Measurements from ENCODE around the gene RNF135.
"Not testable (repeated sequence)": the region's sequence is repeated elsewhere in the genome, so short reads cannot be mapped to it uniquely, and the experiment has no call there.

Gene RNF135

GRCh38 chr17:30929861-30930260 lies 41.0 kb upstream of the RNF135 start:
- not testable (repeated sequence) for H2BK12ac ChIP-seq (ENCODE audit: low read length); H3K14ac ChIP-seq (ENCODE audit: low read length); H4K12ac ChIP-seq (ENCODE audit: low read depth, low read length); H3K79me1 ChIP-seq (ENCODE audit: low read length); H3K4me3 ChIP-seq (ENCODE audit: low read depth, low read length); H3K9ac ChIP-seq (ENCODE audit: low read length); H2BK5ac ChIP-seq (ENCODE audit: low read depth, low read length, poor library complexity); H3K36me3 ChIP-seq (ENCODE audit: control insufficient read depth in 1 of 2, insufficient read depth in 2 of 2, low read length in 2 of 2); H3K27me3 ChIP-seq (ENCODE audit: insufficient read depth, low read length); H3K23ac ChIP-seq (ENCODE audit: low read length); H3K4ac ChIP-seq (ENCODE audit: low read depth, low read length); H3K18ac ChIP-seq (ENCODE audit: low read length); H3K4me1 ChIP-seq (ENCODE audit: control insufficient read depth in 1 of 2, insufficient read depth in 2 of 2, low read length in 2 of 2); H2AFZ ChIP-seq (ENCODE audit: insufficient read depth, low read length, poor library complexity); H3K27ac ChIP-seq (ENCODE audit: low read depth, low read length); DNase-seq; H2BK120ac ChIP-seq (ENCODE audit: insufficient read depth, low read length, poor library complexity); H2AK5ac ChIP-seq (ENCODE audit: low read length); H3K4me2 ChIP-seq (ENCODE audit: low read length); H4K8ac ChIP-seq (ENCODE audit: low read depth, low read length); H4K91ac ChIP-seq (ENCODE audit: low read depth, low read length); H3K9me3 ChIP-seq (ENCODE audit: insufficient read depth, low read depth, low read length); H3K79me2 ChIP-seq (ENCODE audit: control insufficient read depth, insufficient read depth, low read length, poor library complexity)
- no CpG with 5 or more reads among the region's 3 CpGs for WGBS (ENCODE audit: extremely low coverage, insufficient coverage, insufficient read length)

DNA sequence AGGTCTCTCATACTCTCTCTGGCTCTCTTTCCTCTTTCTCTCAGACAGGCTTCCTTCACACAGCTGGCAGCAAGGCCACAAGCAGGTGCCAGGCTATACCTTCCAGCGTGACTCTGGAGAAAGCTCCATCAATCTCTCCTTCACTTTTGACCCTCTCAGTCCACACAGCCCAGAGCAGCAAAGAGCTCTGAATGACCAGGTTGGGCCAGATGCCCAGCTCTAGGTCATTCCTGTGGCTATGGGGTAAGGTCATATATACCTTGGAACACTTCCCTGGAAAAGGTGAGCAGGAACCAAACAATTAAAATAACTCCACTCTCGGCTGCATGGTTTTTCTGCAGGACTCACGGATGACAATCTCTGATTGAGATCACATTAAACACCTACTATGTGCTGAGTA lies 40.3 kb upstream of the RNF135 start:
- Histone ChIP-seq H3K36me3 (ENCODE audit: control insufficient read depth in 1 of 2, insufficient read depth in 2 of 2, low read length in 2 of 2) (peaks cover 0 to under 1% of the 10 kb centered on the region in 2 experiments), H3K27ac (ENCODE audit: low read depth, low read length) (no peak overlapping the region), H3K9me3 (ENCODE audit: insufficient read depth, low read depth, low read length) (no peaks in the 10 kb centered on the region), H3K79me2 (ENCODE audit: control insufficient read depth, insufficient read depth, low read length, poor library complexity) (no peaks in the 10 kb centered on the region), H2BK12ac (ENCODE audit: low read length) (no peak overlapping the region), H3K79me1 (ENCODE audit: low read length) (no peaks in the 10 kb centered on the region), H2AFZ (ENCODE audit: insufficient read depth, low read length, poor library complexity) (no peak overlapping the region), H3K18ac (ENCODE audit: low read length) (no peak overlapping the region), H3K4ac (ENCODE audit: low read depth, low read length) (no peak overlapping the region), H3K27me3 (ENCODE audit: insufficient read depth, low read length) (no peaks in the 10 kb centered on the region), H3K4me2 (ENCODE audit: low read length) (no peak overlapping the region), H2AK5ac (ENCODE audit: low read length) (no peak overlapping the region), H2BK5ac (ENCODE audit: low read depth, low read length, poor library complexity) (no peak overlapping the region), H3K23ac (ENCODE audit: low read length) (no peak overlapping the region), H4K12ac (ENCODE audit: low read depth, low read length) (no peak overlapping the region), H3K14ac (ENCODE audit: low read length) (no peak overlapping the region), H3K4me3 (ENCODE audit: low read depth, low read length) (no peak overlapping the region), H4K91ac (ENCODE audit: low read depth, low read length) (no peak overlapping the region), H2BK120ac (ENCODE audit: insufficient read depth, low read length, poor library complexity) (no peak overlapping the region), H4K8ac (ENCODE audit: low read depth, low read length) (no peak overlapping the region), H3K4me1 (ENCODE audit: control insufficient read depth in 1 of 2, insufficient read depth in 2 of 2, low read length in 2 of 2) (no peaks in the 10 kb centered on the region), H3K9ac (ENCODE audit: low read length) (no peak overlapping the region)
- no peak for DNase-seq
- WGBS (ENCODE audit: extremely low coverage, insufficient coverage, insufficient read length): no CpG with 5 or more reads among the region's 3 CpGs

DNA sequence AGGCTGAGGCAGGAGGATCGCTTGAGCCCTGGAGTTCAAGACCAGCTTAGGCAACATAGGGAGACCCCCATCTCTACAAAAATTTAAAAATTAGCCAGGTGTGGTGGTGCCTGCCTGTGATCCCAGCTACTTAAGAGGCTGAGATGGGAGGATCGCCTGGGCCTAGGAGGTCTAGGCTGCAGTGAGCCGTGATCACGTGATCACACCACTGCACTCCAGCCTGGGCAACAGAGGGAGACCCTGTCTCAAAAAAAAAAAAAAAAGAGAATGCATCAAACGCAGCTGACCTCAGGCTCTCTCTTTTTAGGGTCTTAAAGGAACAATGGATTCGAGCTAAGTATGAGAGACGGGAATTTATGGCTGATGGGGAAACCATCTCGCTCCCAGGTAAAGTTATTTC lies 39.3 kb upstream of the RNF135 start:
- H2BK120ac ChIP-seq (ENCODE audit: insufficient read depth, low read length, poor library complexity); H3K4ac ChIP-seq (ENCODE audit: low read depth, low read length); H2AK5ac ChIP-seq (ENCODE audit: low read length); H3K4me1 ChIP-seq (ENCODE audit: control insufficient read depth in 1 of 2, insufficient read depth in 2 of 2, low read length in 2 of 2); H2BK5ac ChIP-seq (ENCODE audit: low read depth, low read length, poor library complexity); H4K8ac ChIP-seq (ENCODE audit: low read depth, low read length); H3K27ac ChIP-seq (ENCODE audit: low read depth, low read length); H4K12ac ChIP-seq (ENCODE audit: low read depth, low read length); H3K23ac ChIP-seq (ENCODE audit: low read length); H3K36me3 ChIP-seq (ENCODE audit: control insufficient read depth in 1 of 2, insufficient read depth in 2 of 2, low read length in 2 of 2); H3K27me3 ChIP-seq (ENCODE audit: insufficient read depth, low read length); H2BK12ac ChIP-seq (ENCODE audit: low read length); H3K9me3 ChIP-seq (ENCODE audit: insufficient read depth, low read depth, low read length); H2AFZ ChIP-seq (ENCODE audit: insufficient read depth, low read length, poor library complexity); H3K79me2 ChIP-seq (ENCODE audit: control insufficient read depth, insufficient read depth, low read length, poor library complexity); H3K18ac ChIP-seq (ENCODE audit: low read length); H3K4me3 ChIP-seq (ENCODE audit: low read depth, low read length); H3K79me1 ChIP-seq (ENCODE audit: low read length); H4K91ac ChIP-seq (ENCODE audit: low read depth, low read length); H3K14ac ChIP-seq (ENCODE audit: low read length); H3K4me2 ChIP-seq (ENCODE audit: low read length); DNase-seq; H3K9ac ChIP-seq (ENCODE audit: low read length): not testable (repeated sequence)
- WGBS (ENCODE audit: extremely low coverage, insufficient coverage, insufficient read length): no CpG with 5 or more reads among the region's 8 CpGs

DNA sequence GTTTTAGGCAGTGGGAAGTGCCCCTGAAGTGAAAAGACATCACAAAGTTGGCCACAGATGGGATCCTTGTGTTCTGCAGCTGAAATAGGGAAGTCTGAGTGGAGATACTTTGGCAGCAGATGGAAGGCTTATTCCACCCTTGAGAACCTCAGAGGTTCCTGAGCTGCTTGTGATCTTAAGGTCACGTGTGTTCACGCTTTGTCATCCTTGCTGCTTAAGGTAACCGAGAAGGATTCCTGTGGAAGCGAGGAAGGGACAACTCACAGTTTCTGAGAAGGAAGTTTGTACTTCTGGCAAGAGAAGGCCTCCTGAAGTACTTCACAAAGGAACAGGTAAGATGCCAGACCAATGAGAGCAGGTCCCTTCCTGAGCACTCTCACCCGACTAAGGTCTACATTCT lies 36.9 kb upstream of the RNF135 start:
- Histone ChIP-seq H2BK12ac (ENCODE audit: low read length) (no peak overlapping the region), H3K9me3 (ENCODE audit: insufficient read depth, low read depth, low read length) (no peaks in the 10 kb centered on the region), H3K79me1 (ENCODE audit: low read length) (no peaks in the 10 kb centered on the region), H3K14ac (ENCODE audit: low read length) (no peak overlapping the region), H3K18ac (ENCODE audit: low read length) (no peak overlapping the region), H2AK5ac (ENCODE audit: low read length) (no peak overlapping the region), H2BK120ac (ENCODE audit: insufficient read depth, low read length, poor library complexity) (no peak overlapping the region), H3K4me1 (ENCODE audit: control insufficient read depth in 1 of 2, insufficient read depth in 2 of 2, low read length in 2 of 2) (no peaks in the 10 kb centered on the region), H3K9ac (ENCODE audit: low read length) (no peak overlapping the region), H3K4ac (ENCODE audit: low read depth, low read length) (no peak overlapping the region), H2AFZ (ENCODE audit: insufficient read depth, low read length, poor library complexity) (no peak overlapping the region), H3K36me3 (ENCODE audit: control insufficient read depth in 1 of 2, insufficient read depth in 2 of 2, low read length in 2 of 2) (peaks cover 0 to 2% of the 10 kb centered on the region in 2 experiments), H3K27ac (ENCODE audit: low read depth, low read length) (no peak overlapping the region), H4K91ac (ENCODE audit: low read depth, low read length) (no peak overlapping the region), H4K12ac (ENCODE audit: low read depth, low read length) (no peak overlapping the region), H3K4me3 (ENCODE audit: low read depth, low read length) (no peak overlapping the region), H2BK5ac (ENCODE audit: low read depth, low read length, poor library complexity) (no peak overlapping the region), H3K79me2 (ENCODE audit: control insufficient read depth, insufficient read depth, low read length, poor library complexity) (no peaks in the 10 kb centered on the region), H3K4me2 (ENCODE audit: low read length) (no peak overlapping the region), H3K27me3 (ENCODE audit: insufficient read depth, low read length) (no peaks in the 10 kb centered on the region), H3K23ac (ENCODE audit: low read length) (no peak overlapping the region), H4K8ac (ENCODE audit: low read depth, low read length) (no peak overlapping the region)
- no CpG with 5 or more reads among the region's 5 CpGs for WGBS (ENCODE audit: extremely low coverage, insufficient coverage, insufficient read length)
- no peak for DNase-seq

Data from trophoblast cell (in vitro differentiated cells and primary cell).